ENCODE results near the gene TCF12.

TCF12 gene

DNA sequence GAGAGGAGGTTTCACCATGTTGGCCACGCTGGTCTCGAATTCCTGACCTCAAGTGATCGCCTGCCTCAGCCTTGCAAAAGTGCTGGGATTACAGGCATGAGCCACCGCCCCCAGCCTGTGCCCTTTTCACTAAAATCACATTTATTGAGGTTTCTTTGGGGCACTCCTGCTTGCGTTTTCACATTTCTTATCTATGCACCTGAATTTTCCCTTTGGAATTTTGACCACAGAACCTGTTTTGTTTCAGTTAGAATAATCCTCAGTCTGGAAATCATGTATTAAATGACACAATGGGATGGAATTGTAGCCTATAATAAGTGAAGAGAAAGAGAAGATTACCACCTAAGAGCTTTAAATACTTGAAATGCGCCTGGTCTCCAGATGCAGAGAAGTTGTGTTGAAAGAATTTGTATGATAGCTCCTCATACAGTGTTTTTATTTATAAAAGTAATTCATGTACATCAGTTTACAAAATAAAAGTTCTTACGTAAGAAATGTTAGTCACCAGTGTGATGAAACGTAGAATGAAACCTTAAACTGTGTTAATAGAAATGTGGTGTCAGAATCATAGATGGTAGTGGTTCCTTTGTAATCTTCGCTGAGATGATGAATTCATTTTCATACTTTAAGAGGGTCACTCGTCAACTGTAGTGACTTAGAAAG lies 107.0 kb downstream of the TCF12 start:
- no peak for DNase-seq

DNA sequence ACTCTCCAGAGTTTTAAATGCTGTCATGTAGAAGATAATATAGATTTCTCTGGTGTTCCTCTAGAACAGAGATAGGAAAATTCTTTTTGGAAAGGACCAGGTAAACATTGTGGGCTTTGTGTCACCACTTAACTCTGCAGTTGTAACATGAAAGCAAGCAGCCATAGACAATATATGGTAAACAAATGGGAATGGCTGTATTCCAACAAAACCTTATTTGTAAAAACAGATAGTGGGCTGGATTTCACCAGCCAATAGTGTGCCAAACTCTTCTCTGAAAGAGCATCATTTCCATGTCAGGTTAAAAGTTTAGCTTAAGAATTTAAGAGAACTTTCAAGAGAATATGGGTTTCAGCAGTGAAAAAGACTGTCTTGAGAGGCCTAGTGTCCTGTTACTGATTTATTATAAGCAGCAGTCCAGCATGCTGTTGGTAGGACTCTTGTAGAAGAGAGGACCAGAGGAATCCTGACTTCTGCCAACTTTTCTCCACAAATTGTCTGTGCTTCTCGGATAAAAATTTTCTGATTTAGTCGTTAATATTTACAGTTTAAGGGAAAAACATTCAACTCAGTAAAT lies 107.7 kb downstream of the TCF12 start:
- no peak for DNase-seq

DNA sequence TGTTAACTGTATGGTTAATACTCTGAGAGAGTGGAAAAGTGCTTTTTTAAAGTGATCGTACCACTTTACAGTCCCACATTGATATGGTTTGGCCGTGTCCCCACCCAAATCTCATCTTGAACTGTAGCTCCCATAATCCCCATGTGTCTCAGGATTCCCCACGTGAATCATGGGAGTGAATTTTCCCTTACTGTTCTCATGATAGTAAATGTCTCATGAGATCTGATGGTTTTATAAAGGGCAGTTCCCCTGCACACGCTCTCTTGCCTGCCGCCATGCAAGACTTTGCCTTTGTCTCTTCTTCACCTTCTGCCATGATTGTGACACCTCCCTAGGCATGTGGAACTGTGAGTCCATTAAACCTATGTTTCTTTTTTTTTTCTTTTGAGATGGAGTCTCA lies 109.2 kb downstream of the TCF12 start:
- no peak for DNase-seq

DNA sequence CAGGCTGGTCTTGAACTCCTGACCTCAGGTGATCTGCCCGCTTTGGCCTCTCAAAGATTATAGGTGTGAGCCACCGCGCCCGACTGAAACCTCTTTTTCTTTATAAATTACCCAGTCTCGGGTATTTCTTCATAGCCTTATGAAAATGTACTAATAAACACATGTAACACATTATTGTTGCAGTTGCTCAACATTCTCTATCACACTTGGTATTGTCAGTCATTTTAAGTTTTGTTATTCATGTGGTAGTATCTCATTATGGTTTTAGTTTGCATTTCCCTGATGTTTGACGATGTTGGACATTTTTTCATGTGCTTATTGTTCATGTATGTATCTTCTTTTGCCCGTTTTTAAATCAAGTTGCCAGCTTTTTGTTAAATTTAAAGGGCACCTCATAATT lies 109.7 kb downstream of the TCF12 start:
- DNase-seq: no peak

DNA sequence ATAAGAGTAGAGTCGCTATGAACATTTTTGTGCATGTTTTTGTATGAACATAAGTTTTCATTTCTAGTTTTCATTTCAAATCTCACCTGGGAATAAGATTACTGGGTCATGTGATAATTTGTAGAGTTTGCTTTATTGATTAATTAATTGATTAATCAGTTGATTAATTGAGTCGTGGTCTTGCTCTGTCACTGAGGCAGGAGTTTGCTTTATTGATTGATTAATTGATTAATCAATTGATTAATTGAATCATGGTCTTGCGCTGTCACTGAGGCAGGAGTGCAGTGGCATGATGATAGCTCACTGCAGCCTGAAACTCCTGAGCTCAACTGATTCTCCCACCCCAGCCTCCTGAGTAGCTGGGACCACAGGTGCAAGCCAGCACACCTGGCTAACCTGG lies 111.6 kb downstream of the TCF12 start:
- no peak for DNase-seq

DNA sequence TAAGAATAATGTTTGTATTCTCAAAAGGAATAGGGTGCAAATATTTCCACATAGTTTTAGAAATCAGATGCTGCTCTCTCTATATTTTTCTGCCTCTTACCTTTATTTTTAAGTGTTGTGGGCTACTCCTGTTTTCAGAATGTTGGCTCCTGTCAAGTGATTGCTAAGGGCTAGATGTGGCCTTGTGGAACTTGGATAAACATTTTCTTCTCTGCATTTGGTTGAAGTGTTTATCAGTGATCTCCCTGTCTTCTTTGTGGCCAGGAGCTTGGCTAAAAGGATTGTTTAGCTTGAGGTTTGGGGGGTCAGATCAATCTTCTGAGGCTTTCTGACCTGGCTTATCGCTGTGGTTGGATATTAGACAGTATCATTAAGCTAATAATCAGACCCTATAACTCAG lies 112.6 kb downstream of the TCF12 start:
- no peak for DNase-seq

DNA sequence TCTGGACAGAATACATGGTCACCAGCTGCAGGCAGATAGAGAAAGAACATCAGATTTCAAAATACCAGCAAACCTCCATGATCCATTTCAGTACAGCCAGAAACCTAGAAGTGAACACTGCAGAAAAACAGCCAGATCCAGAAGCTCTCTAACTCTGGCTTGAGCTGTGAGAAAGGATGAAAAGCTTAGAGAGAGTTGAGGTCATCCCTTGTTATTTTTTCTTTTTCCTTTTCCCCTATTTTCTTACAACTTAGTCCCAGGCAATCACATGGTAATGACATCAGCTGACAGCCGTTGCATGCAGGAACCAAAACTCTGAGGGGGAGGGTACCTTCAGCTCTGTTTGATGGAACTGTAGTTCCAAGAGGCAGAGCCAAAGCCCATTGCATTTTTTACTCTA lies 113.2 kb downstream of the TCF12 start:
- DNase-seq: no peak

DNA sequence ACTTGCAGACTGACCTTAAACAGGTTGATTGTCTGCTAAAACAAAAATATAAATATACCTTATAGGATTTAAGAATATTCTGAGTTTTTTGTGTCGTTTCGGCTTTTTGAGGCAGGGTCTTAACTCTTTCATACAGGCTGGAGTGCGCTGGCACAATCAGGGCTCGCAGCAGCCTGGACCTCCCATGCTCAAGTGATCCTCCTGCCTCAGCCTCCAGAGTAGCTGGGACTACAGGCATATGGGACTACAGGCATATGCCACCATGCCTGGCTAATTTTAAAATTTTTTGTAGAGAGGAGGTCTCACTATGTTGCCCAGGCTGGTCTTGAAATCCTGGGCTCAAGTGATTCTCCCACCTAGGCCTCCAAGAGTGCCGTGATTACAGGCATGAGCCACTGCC lies 113.9 kb downstream of the TCF12 start:
- no peak for DNase-seq

DNA sequence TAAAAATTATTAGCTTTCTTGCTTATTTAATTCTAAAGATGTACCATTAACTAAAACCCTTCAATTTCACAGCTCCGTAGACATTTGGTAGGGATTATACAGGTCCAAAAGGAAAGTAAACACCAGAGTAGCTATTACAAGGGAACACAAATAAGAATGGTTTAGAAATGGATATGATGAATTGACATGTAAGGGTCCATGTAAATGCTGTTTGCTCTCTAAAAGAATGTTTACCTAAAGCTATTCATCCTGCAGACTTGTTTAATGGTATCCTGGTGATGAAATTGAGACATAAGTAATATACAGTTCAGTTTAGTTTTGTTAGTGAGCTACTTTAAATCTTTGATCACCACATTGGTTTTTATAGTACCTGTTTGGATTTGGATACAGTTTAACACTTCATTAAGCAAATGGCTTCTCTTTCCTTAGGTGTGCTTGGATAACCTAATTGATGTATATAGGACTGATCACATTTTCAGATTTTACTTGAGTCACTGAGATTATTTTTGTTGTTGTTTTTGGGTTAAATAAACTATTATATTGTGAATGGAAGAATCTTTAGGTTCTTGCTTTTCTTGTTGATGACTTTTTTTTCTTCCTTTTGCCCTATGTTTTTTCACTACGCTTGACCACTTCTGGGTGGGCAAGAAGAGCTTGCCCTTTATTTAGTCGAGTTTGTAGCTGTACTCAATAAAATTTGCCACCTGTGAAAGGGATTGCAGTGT lies 115.4 kb downstream of the TCF12 start:
- DNase-seq: no peak

DNA sequence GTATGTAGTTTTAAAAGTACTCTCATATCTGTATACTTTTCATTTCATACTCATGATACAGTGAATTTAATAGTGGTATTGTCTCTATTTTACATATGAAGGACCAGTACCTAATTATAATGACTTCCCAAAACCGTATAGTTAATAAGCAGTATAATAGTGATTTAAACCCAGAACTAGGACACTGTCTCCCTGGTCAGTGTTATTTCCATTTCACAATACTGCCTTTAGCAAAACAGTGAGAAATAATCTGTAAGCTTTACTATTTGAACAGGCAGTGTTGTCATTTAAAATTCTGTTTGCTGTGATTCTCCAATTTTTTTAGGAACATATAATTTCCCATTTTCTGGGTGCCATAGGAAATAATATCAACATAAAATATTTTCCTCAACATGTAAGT lies 116.2 kb downstream of the TCF12 start:
- no peak for DNase-seq

DNA sequence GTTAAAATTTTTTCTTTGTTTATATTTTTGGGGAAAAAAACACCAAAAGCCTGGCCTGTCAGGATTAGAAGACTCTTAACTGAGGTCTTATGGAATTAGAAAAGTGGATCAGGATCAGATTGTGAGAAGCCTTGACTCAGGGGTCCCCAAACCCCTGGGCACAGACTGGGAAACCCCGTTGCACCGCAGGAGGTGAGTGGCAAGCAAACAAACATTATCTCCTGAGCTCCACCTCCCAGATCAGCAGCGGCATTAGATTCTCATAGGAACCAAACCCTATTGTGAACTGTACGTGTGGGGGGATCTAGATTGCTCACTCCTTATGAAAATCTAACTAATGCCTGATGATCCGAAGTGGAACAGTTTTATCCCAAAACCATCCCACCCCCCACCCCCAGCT lies 117.2 kb downstream of the TCF12 start:
- DNase-seq: no peak

DNA sequence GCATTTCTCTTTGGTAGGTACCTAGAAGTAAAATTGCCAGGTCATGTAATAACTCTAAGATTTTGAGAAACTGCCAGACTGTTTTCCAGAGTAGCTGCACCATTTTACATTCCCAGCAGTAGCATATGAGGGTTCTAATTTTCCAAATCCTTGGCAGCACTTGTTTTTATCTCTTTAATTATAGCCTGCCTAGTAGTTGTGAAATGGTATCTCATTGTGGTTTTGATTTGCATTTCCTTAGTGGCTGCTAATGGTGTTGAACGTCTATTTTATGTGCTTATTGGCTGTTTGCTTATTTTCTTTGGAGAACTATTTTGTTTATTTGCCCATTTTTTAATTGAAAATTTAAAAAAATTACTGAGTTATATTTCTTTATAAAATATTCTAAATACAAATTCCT lies 117.9 kb downstream of the TCF12 start:
- no peak for DNase-seq

DNA sequence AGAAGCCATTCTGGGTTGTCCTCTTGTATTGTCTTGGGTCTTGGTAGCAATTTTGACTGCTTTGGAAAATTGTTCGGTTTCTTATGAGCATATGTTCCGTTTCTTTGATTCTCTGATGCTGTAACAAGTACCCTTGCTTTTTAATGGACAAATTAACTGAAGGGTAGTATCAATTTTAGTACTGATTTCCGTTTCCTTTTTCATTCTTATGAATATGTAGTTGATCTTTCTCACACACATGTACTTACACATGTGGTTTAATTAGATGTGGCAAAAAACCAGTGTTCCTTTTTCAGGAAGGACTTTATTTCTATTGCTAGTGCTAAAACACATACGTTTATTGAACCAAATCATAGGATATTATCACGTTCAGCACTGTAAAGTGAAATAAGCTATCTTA lies 119.1 kb downstream of the TCF12 start:
- DNase-seq: no peak

DNA sequence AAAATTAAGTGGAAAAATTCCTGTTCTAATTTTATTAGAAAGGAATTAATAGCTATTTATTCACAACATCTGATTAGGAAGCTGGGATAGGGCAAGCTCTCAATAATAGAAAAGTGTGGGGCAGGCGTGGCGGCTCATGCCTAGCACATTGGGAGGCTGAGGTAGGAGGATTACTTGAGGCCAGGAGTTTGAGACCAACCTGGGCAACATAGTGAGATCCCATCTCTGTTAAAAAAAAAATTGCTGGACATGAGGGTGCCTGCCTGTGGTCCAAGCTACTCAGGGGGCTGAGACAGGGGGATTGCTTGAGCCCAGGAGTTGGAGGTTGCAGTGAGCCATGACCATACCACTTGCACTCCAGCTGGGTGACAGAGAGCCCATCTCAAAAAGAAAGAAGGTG lies 119.6 kb downstream of the TCF12 start:
- DNase-seq: no peak

DNA sequence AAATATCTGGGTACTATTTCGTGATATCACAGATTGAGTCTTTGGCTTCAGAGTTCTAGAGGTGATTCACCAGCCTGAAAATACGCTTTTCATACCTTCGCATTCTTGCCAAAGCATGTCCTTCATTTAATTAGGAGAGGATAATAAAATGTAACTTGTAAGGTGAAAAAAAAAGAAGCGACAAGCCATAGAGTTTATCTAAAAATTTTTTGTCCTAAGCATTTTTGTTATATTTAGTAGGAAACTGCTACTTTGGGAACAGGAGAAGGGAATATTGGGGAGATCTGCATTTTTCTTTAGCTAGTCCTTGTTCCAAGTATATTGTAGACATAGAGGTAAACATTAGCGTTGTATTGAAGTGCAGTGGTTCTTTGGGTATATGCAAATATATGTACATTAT lies 120.1 kb downstream of the TCF12 start:
- DNase-seq: no peak

DNA sequence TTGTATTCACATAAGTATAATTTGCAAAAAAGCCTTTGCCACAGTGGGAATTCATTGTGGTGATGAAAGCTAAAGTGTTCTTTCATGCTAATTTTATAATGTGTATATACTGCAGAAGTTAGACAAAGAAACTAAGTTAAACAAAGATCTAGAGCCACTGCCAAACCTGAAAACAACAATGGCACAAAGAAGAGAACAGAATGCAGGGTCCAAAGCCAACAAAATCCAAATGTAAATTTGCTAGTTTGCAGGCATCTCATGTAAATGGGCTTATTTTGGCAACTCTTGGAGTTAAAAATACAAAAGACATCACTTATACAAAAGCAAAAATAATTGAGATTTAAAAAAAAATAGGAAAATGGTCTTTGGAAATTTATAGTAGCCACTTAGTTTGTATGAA lies 123.0 kb downstream of the TCF12 start:
- no peak for DNase-seq

DNA sequence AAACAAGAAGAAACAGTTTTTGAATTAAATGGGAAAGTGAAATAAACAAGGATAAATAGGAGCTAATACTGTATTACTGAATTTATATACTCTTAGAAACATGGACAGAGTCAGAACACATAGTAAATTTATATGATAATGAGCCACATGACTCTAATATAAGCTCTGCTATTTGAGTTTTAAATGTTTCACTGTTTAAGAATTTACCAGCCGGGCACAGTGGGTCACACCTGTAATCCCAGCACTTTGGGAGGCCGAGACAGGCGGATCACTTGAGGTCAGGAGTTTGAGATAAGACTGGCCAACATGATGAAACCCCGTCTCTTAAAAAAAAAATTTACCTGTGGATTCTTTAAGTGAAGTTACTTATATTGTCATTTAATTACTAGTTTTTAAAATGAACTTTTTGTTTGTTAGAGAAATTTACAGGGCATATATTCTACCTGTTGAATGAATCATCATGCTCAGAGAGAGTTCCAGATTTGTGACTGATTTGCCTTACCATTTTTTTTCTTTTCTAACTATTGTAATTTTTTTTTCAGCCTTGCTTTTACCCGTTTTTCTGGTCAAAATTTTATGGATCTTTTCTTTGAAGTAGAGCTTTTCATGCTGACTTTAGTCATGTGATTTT lies 125.7 kb downstream of the TCF12 start:
- no peak for DNase-seq

DNA sequence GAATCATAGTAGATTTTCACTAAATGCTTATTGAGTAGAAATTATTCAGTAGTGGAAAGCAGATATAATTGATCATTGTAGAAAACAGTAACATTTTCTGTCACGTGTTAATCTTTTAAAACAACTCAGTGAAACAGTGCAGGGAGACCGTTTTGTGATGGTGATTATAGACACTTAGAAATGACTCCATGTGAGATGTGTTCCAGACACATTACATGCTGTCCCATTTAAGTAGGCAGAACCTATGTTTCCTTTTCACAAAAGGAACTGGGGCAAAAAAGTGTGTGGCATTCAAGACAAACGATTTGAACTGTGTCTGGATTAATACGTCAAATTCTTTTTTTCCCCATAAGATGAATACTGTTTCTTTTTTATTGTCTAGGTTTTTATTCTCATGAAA lies 126.5 kb downstream of the TCF12 start:
- no peak for DNase-seq

DNA sequence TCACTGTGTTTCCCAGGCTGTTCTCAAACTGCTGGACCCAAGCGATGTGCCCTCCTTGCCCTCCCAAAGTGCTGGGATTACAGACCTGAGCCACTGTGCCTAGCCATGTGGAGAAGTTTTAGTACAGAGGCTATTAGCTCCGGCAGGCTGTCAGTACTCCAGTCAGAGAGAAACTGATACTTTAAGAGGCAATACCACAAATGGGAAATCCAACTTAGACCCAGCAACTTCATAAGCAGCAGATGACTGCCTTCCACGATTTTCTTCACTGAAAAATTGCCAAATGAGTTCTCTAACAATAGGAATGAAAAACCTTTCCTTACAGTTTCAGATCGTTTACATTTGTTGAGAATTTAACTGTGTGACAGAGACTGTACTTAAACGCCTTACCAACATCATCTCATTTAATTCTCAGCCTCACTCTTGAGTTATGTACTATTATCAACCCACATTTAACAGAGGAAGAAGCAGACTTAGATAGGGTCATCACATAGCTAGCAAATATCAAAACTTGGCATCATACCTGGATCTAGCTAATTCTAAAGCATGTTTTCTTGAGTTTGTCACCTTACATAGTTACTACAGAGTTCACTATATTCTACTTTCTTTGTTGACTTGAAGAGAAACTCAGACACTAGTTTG lies 127.4 kb downstream of the TCF12 start:
- DNase-seq: no peak

DNA sequence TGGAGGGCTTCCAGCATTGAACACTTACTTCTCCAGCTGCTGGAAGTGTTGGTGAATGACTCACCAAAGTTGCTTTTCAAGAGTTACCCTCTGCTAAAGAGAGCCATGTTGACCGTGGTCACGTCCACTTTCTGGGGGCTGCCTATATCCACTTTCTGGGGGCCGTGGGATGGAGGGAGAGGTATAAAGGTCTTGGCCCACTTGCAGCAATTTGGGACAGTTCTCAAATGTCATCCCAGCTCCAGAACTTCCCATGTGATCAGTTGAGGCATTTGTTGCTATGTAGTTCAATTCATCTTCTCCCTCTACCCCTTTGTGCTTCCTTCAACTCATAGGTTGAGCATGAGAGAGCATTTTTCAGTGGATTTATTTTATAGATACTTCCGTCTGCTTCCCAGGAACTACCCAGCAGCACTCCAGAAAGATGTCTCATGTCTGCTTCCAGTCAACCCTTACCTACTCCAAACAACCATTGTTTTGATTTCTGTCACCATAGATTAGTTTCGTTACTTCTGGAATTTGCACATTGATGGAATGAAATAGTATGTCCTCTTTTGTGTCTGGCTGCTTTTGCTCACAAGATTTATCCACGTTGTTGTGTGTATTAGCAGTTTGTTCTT lies 130.6 kb downstream of the TCF12 start:
- no peak for DNase-seq

DNA sequence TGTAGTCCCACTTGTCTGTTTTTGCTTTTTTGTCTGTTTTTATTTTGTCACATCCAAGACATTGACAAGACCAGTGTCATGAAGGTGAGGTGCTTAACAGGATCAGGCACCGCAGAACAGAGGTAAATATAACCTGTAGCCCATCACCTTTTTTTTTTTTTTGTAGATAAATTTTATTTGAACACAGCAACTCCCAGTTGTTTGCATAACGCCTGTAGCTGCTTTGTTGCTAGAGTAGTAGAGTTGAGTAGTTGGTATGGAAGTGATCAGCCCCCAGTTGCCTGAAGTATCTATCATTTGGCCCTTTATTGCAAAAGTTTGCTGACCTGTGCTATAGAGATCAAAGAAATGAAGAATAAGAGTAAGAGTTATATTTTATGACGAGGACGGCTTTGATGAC lies 135.0 kb downstream of the TCF12 start:
- no peak for DNase-seq

DNA sequence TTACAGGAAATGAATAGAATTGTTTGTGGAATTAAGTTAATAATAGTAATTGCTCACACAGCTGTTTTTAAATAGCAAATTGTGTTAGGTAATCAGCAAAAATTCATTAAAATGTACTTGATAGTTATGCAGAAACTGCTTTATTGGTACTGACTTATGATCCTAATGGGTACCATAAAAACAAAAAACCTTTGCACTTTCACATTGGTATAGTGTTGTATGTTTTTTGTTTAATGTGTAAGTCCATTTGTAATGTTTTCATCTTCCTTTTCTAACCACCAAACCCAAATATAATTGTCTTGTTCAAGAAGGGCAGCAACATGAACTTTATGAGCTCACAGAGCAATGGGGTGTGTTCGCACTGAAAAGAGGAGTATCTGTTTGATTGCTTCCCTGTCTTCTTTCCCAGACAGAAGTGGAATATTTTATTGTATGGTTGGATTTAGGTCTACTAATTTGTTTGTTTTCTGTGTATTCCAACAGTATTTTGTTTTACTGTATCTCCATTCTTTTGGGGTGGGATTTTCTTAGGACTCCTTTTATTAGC lies 135.8 kb downstream of the TCF12 start:
- DNase-seq: no peak

DNA sequence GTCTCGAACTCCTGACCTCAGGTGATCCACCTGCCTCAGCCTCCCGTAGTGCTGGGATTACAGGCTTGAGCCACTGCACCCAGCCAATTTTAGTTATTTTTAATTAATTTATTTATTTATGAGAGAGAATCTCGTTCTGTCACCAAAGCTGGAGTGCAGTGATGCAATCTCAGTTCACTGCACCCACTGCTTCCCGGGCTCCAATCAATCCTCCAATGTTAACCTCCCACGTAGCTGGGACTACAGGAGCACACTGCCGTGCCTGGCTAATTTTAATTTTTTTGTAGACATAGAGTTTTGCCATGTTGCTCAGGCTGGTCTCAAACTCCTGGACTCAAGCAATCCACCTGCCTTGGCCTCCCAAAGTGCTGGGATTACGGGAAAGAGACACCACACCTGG lies 137.9 kb downstream of the TCF12 start:
- no peak for DNase-seq
